Heart left ventricle (tissue), 16 donors: ENCODE data around the gene ABR. TPM values are rescaled to one million over a fixed set of nuclear protein-coding genes. Genes with fewer than 3 reads are reported as not detected.

ENCODE experiments used
- ATAC-seq, 4 donors: fragments of 200-7000 bp; cut with Tn5 transposase; one replicate each; pipeline ENCODE4 v1.9.1; 2020 to 2022; ENCODE audit warnings: moderate library complexity in 4 of 4, mild to moderate bottlenecking in 3 of 4, moderate number of reproducible peaks in 1 of 4
- DNase-seq, 5 donors: peaks; one replicate each; pipeline ENCODE4 v3.0.0-alpha.2; 2020
- H3K27ac ChIP-seq, 12 donors: fragments of 200-600 bp; sonication (generic) in 4 of 12; one replicate each; pipeline versions ENCODE4 v1.5.0 to v1.8.0; 2016 to 2022; ENCODE audit warnings: mild to moderate bottlenecking in 2 of 12
- H3K27me3 ChIP-seq, 9 donors: fragments of 200-600 bp; sonication (generic) in 2 of 9; one replicate each; pipeline versions ENCODE4 v1.5.1 to v1.8.0; 2016 to 2022; ENCODE audit warnings: mild to moderate bottlenecking in 3 of 9
- H3K36me3 ChIP-seq, 9 donors: fragments of 200-600 bp; sonication (generic) in 2 of 9; one replicate each; pipeline versions ENCODE4 v1.5.0 to v1.8.0; 2018 to 2022; ENCODE audit warnings: mild to moderate bottlenecking in 2 of 9
- H3K4me1 ChIP-seq, 12 donors: fragments of 200-600 bp; sonication (generic) in 4 of 12; one replicate each; pipeline versions ENCODE4 v1.5.0 to v1.8.0; 2016 to 2022; ENCODE audit warnings: mild to moderate bottlenecking in 3 of 12
- H3K4me3 ChIP-seq, 12 donors: fragments of 200-600 bp; sonication (generic) in 4 of 12; one replicate each; pipeline versions ENCODE4 v1.5.0 to v1.8.0; 2017 to 2022; ENCODE audit warnings: mild to moderate bottlenecking in 9 of 12, moderate library complexity in 4 of 12
- H3K9me3 ChIP-seq, 12 donors: fragments of 200-600 bp; sonication (generic) in 4 of 12; one replicate each; pipeline versions ENCODE4 v1.5.0 to v1.8.0; 2016 to 2022; ENCODE audit warnings: mild to moderate bottlenecking in 1 of 12
- POLR2A ChIP-seq, 2 donors: fragments of 450-650 bp; IDR thresholded peaks; one replicate each; pipeline ENCODE4 v1.6.1; 2017; ENCODE audit warnings: antibody characterized with exemption in 2 of 2, mild to moderate bottlenecking in 2 of 2, moderate library complexity in 2 of 2
- WGBS, 4 donors: extraction: QIAGEN DNeasy Blood & Tissue Kit in 2 of 4; methylation state at CpG; one replicate each; pipeline versions ENCODE4 v1.1.5 to v1.1.7; 2013 to 2018; 5-methylcytosine and 5-hydroxymethylcytosine counted together
- intact Hi-C, 10 donors: fragments of 100-400 bp; cut with DNase I; formaldehyde crosslinking; loops; one replicate each; pipeline versions ENCODE4 v1.11.1 to v1.14.2; 2022
- polyA plus RNA-seq, 2 donors: library from polyadenylated mRNA; stranded (reverse); fragments of 200-250 nt; gene quantifications; one replicate each; pipeline ENCODE4 v1.2.3, GENCODE V29; 2013
- total RNA-seq, 9 donors: library from RNA; depleted of rRNA in 2 of 9; stranded (reverse); fragments of >200 nt in 2 of 9; fragmentation: NEBNext Ultra II Directional in 3 of 9; extraction: Animal tissue kit (Norgen Biotek cat#: 25700) in 3 of 9; gene quantifications; one replicate each; pipeline versions ENCODE4 v1.1.0 to v1.2.4, GENCODE V29; 2016 to 2023
- TF ChIP-seq, protein P1 (sequence below), 12 donors: fragments of 200-600 bp; sonication (generic) in 4 of 12; IDR thresholded peaks; one replicate each; pipeline versions ENCODE4 v1.5.0 to v1.8.0; 2018 to 2022; ENCODE audit warnings: antibody characterized with exemption in 12 of 12, mild to moderate bottlenecking in 5 of 12
- donor health status: ischemic (EF 13 %, LVEDD 7.1; RV severe dilation, severe dysfunction).
- donor health status: healthy with polysubstance abuse.
- donor health status: DM: no; HTN: yes; CAD: no.
- donor health status: DM: no; HTN: no; CAD: no.
- donor health status: ischemic (EF 25% LVEDD 6.9; RV normal size, moderate dysfunction).
- donor health status: ischemic (EF 25% LVEDD 5.7; RV mildly dilated, moderate dysfunction).
- donor health status: healthy.
- donor health status: DM: yes; HTN: yes; CAD: no.
- donor health status: ischemic (EF 35%, LVEDD 5.7; RV mildly dilated, moderate dysfunction).
- donor health status: nonischemic (EF 11% LVEDD 7.7; RV severe dilation, severe dysfunction).
- donor health status: DM: yes; HTN: yes; CAD: no.
- donor health status: PGD.
- donor health status: ischemic (EF 29% LVEDD 5.4; RV normal size, mild dysfunction).
- donor health status: nonischemic (EF 23%, LVEDD 6.1; RV moderate dilation, normal function).

The ABR gene
- total and polyA plus RNA-seq, 11 donors = 64.5 to 171 (median 149) TPM

DNA sequence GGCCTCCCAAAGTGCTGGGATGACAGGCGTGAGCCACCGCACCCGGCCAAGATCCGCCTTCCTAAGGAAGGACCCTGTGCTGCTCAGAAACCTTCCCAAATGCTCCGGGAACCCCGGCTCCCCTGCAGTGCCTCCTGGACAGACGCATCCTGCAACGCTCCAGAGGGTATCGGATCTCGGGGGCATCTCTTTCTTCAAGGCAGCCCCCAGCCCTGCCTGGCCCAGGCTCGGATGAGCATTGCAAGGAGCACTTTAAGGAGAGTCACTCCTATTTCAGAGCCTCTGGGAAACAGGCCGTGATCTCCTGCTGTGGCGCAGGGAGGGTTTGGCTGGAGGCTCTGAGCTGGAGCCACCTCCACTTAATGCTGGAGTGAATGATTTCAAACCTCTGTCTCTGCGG lies 17.2 kb upstream of the ABR start:
- intact Hi-C loops = no loop called here
- ATAC-seq = no peak
- Histone ChIP-seq H3K36me3 (no peaks in the 10 kb centered on the region), H3K4me1 (peaks cover 0 to 70% (median 10%) of the 10 kb centered on the region in 12 donors), H3K4me3 (no peak overlapping the region), H3K27me3 (no peaks in the 10 kb centered on the region), H3K9me3 (no peaks in the 10 kb centered on the region), H3K27ac (peak overlapping the region in 2 of 12 donors; percentile 72 to 94)
- TF ChIP-seq, protein P1, sequence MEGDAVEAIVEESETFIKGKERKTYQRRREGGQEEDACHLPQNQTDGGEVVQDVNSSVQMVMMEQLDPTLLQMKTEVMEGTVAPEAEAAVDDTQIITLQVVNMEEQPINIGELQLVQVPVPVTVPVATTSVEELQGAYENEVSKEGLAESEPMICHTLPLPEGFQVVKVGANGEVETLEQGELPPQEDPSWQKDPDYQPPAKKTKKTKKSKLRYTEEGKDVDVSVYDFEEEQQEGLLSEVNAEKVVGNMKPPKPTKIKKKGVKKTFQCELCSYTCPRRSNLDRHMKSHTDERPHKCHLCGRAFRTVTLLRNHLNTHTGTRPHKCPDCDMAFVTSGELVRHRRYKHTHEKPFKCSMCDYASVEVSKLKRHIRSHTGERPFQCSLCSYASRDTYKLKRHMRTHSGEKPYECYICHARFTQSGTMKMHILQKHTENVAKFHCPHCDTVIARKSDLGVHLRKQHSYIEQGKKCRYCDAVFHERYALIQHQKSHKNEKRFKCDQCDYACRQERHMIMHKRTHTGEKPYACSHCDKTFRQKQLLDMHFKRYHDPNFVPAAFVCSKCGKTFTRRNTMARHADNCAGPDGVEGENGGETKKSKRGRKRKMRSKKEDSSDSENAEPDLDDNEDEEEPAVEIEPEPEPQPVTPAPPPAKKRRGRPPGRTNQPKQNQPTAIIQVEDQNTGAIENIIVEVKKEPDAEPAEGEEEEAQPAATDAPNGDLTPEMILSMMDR (IDR thresholded peaks at IDR 0.05) = no peak
- no peak for TF ChIP-seq POLR2A (IDR thresholded peaks at IDR 0.05)
- DNase-seq = peak in 1 of 5 donors; percentile 51
- 89 to 95% (median 92%) methylated on average over 10 to 14 of the region's 14 CpGs for WGBS, 4 donors

DNA sequence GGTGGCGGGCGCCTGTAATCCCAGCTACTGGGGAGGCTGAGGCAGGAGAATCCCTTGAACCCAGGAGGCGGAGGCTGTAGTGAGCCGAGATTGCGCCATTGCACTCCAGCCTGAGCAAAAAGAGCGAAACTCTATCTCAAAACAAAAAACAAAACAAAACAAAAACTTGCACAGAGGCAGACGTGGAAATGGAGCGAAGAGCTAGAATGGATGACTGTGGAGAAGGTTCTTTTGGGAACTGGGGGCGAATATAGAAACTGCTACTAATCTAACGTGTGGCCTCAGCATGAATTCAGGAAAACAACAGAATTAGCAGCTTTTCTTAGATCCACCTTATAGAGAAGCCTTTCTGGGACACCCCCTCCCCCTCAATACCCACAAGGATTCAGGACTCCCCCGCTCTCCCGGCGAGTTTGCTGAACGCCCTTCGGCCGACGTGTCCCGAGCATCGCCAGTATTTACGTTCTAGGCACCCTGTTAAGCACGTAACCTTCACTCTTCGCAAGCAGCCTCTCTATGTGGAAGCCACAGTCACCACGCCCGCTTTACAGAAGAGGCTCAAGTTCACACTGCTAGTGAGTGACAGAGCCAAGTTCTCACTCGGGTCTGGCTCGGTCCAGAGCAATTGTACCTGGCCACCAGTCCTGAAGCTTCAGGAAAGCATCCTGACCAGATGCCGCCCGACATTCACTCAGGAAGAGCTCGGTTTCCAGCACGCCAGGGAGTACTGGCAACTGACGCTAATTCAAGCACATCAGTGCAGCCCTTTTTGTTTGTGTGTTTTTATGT lies 13.3 kb upstream of the ABR start:
- Histone ChIP-seq H3K9me3 (no peaks in the 10 kb centered on the region), H3K27ac (peak overlapping the region in 1 of 12 donors; percentile 2), H3K27me3 (no peaks in the 10 kb centered on the region), H3K4me3 (no peak overlapping the region), H3K36me3 (no peaks in the 10 kb centered on the region), H3K4me1 (peaks cover 0 to 52% (median 18%) of the 10 kb centered on the region in 12 donors)
- 82 to 88% (median 86%) methylated on average over 31 of the region's 31 CpGs for WGBS, 4 donors
- DNase-seq (peak in 2 of 5 donors; percentile 19 to 30), ATAC-seq (no peak)
- TF ChIP-seq, protein P1 (IDR thresholded peaks at IDR 0.05) = no peak
- TF ChIP-seq POLR2A (IDR thresholded peaks at IDR 0.05) = no peak
- intact Hi-C loops = no loop called here

DNA sequence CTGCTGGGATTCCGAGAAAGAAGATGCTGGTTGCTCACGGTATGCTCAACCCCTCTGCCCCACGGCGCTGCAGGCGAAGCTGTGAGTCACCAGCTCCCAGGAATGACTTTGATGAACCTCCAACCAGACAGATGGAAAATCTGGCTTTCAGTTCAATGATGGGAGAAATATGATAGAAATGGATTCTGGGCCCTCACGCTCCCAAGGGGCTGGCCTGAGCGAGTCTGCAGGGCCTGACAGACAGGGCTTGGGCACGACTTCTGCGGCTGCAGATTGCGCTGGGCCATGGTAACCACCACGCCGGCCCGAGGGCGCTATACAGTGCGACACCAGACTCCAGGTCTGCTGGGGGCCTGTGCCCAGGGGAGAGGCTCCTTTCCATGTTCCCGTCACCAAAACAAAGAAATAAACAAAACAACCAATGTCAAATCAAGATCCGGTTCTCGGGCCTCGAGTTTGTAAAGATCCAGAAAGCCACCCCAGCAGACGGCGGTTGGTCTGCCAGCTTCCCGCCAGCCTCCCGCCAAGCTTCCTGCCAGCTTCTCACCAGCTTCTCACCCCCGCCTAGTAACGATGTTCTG lies 11.1 kb upstream of the ABR start:
- no peaks in the 10 kb centered on the region for H3K36me3 ChIP-seq
- H3K9me3 ChIP-seq = no peaks in the 10 kb centered on the region
- no peak overlapping the region for H3K27ac ChIP-seq
- WGBS, 4 donors = 83 to 90% (median 86%) methylated on average over 25 of the region's 25 CpGs
- ATAC-seq (no peak), DNase-seq (peak in 2 of 5 donors; percentile 19 to 52)
- H3K4me3 ChIP-seq = no peak overlapping the region
- no peak for TF ChIP-seq POLR2A (IDR thresholded peaks at IDR 0.05)
- TF ChIP-seq, protein P1 (IDR thresholded peaks at IDR 0.05) = no peak
- intact Hi-C loops = no loop called here
- H3K27me3 ChIP-seq = no peaks in the 10 kb centered on the region
- peaks cover 2 to 59% (median 33%) of the 10 kb centered on the region in 12 donors for H3K4me1 ChIP-seq

DNA sequence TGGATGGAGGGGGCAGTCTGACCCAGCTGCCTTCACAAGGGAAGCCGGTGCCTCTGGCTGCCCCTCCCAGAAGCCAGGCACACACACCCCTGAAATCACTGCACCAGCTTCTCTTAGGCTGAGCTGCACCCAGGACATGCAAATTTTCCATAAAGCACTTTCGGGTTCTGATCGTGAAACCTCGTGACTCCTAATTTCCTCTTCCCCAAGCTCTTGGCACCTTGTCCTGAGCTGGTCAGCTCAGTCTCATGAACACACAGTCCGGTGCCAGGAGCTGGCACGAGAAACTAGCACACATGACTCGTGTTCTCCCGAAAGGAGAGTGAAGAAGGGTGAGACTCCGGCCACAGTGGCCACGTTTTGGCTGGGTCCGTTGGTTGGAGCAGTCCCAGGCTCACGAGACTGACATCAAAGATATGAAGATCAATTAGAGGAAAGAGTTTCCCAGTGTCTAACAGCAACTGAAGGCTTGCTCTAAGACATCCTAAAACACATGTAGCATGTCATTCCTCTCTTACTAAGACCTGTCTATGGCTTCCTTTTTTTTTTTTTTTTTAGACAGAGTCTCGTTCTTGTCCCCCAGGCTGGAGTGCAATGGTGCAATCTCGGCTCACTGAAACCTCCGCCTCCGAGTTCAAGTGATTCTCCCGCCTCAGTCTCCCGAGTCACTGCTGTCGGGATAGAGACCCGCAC lies 9.2 kb upstream of the ABR start:
- ATAC-seq (peak; percentile 50 to 68 (median 56)), DNase-seq (peak; percentile 73 to 90 (median 80))
- Histone ChIP-seq H3K4me3 (peak overlapping the region in 4 of 12 donors; percentile 10 to 23 (median 20)), H3K27ac (peak overlapping the region in 10 of 12 donors; percentile 19 to 90 (median 66)), H3K36me3 (no peaks in the 10 kb centered on the region), H3K27me3 (no peaks in the 10 kb centered on the region), H3K4me1 (peaks cover 2 to 56% (median 36%) of the 10 kb centered on the region in 12 donors), H3K9me3 (no peaks in the 10 kb centered on the region)
- intact Hi-C loops = loop anchor here in 5 of 10 donors (2.0 to 10.0 kb wide), 5 partner anchors 37 to 134 kb away; no protein-coding TSS in a partner anchor
- TF ChIP-seq, protein P1 (IDR thresholded peaks at IDR 0.05) = no peak
- TF ChIP-seq POLR2A (IDR thresholded peaks at IDR 0.05) = peak in 1 of 2 donors; percentile 12
- 25 to 33% (median 28%) methylated on average over 20 of the region's 20 CpGs for WGBS, 4 donors
